Endothelial cell of umbilical vein (primary cell): ENCODE results near the gene MSH3. TPM values are rescaled to one million over a fixed set of nuclear protein-coding genes. Genes with fewer than 3 reads are reported as not detected.

ENCODE experiments used
- BruUV-seq: library from RNA; stranded (reverse); fragments of 400-500 nt; replicated peaks from 2 replicates; lab custom pipeline; 2021; lab: Mats Ljungman, UMichigan
- CTCF ChIA-PET: fragments of 300-600, 350-600 bp; sonication (Branson Sonifier 250); formaldehyde crosslinking; loops from one replicate; lab custom pipeline; 2021; ENCODE audit warnings: antibody characterized with exemption, inconsistent platforms; lab: Charles Lee
- POLR2A ChIA-PET: fragments of 300-600, 350-600 bp; sonication (Branson Sonifier 250); formaldehyde crosslinking; loops from one replicate; lab custom pipeline; 2021; ENCODE audit warnings: antibody characterized with exemption, inconsistent platforms; lab: Charles Lee
- DNase-seq: peaks from one replicate; pipeline ENCODE4 v3.0.0-alpha.2; 2011; ENCODE audit warnings: low read depth, low spot score
- FAIRE-seq: peaks from 2 replicates; lab custom pipeline; 2011; peaks lifted over from hg19 to GRCh38; lab: Jason Lieb, UNC
- H2AFZ ChIP-seq: 2 replicates; pipeline ENCODE4 v1.6.0; 2012; ENCODE audit warnings: low read depth, low read length, control low read depth, inconsistent platforms
- H3K27ac ChIP-seq: 2 replicates; pipeline ENCODE4 v1.5.1; 2011; ENCODE audit warnings: low read depth, mild to moderate bottlenecking, control low read depth, low read length, moderate library complexity; ENCODE audit not compliant: insufficient read depth
- H3K27me3 ChIP-seq, 2 experiments: 2 replicates each; pipeline versions ENCODE4 v1.6.0 to v1.6.1; 2011; ENCODE audit warnings: low read length in 2 of 2, mixed read lengths in 1 of 2; ENCODE audit not compliant: control insufficient read depth in 2 of 2, insufficient read depth in 2 of 2
- H3K36me3 ChIP-seq, 2 experiments: 2 replicates in 1 of 2; 3 replicates in 1 of 2; pipeline ENCODE4 v1.5.1; 2011; ENCODE audit warnings: low read length in 2 of 2, mild to moderate bottlenecking in 1 of 2, moderate library complexity in 1 of 2; ENCODE audit not compliant: control insufficient read depth in 2 of 2, insufficient read depth in 2 of 2; ENCODE audit errors: extremely low read depth in 1 of 2
- H3K4me1 ChIP-seq: 3 replicates; pipeline ENCODE4 v1.5.1; 2011; ENCODE audit warnings: mild to moderate bottlenecking, low read length; ENCODE audit not compliant: control insufficient read depth, insufficient read depth; ENCODE audit errors: extremely low read depth
- H3K4me2 ChIP-seq: 2 replicates; pipeline ENCODE4 v1.6.1; 2011; ENCODE audit warnings: low read length, control low read depth, mixed read lengths; ENCODE audit not compliant: insufficient read depth
- H3K4me3 ChIP-seq, 3 experiments: fragments of 200-600 bp in 1 of 3; sonication (generic), shearing (Covaris generic) in 1 of 3; replicated peaks in 1 of 3; 2 replicates each; pipeline ENCODE4 v1.5.1; 2011 to 2016; ENCODE audit warnings: control low read depth in 3 of 3, low read length in 3 of 3, mild to moderate bottlenecking in 2 of 3, inconsistent platforms in 1 of 3, low read depth in 1 of 3, moderate library complexity in 1 of 3; ENCODE audit not compliant: insufficient read depth in 1 of 3
- H3K79me2 ChIP-seq: 2 replicates; pipeline ENCODE4 v1.6.0; 2012; ENCODE audit warnings: low read length, inconsistent platforms; ENCODE audit not compliant: control insufficient read depth, insufficient read depth
- H3K9ac ChIP-seq: replicated peaks from 2 replicates; pipeline ENCODE3; 2011; ENCODE audit warnings: low read length, control low read depth; ENCODE audit not compliant: insufficient read depth; ENCODE audit errors: extremely low read depth
- H3K9me1 ChIP-seq: replicated peaks from 3 replicates; pipeline ENCODE4 v1.6.0; 2011; ENCODE audit warnings: mild to moderate bottlenecking, low read length; ENCODE audit not compliant: control insufficient read depth, insufficient read depth; ENCODE audit errors: extremely low read depth
- H3K9me3 ChIP-seq: replicated peaks from 2 replicates; pipeline ENCODE4 v1.5.1; 2012; ENCODE audit warnings: low read length, inconsistent platforms; ENCODE audit not compliant: control insufficient read depth, insufficient read depth
- H4K20me1 ChIP-seq: replicated peaks from 2 replicates; pipeline ENCODE3; 2011; ENCODE audit warnings: mild to moderate bottlenecking, low read length; ENCODE audit not compliant: control insufficient read depth, insufficient read depth; ENCODE audit errors: extremely low read depth
- CTCF ChIP-seq, 2 donors: IDR thresholded peaks; 1 replicate in 1 of 2; 2 replicates in 1 of 2; pipeline ENCODE4 v1.5.1; 2011; ENCODE audit warnings: low read length in 2 of 2, mild to moderate bottlenecking in 2 of 2, moderate library complexity in 2 of 2, control low read depth in 1 of 2, inconsistent platforms in 1 of 2, low read depth in 1 of 2; ENCODE audit not compliant: insufficient read depth in 1 of 2; ENCODE audit errors: extremely low read depth in 1 of 2
- EZH2 ChIP-seq: IDR thresholded peaks from 2 replicates; pipeline ENCODE4 v1.6.1; 2012; ENCODE audit warnings: borderline replicate concordance, low read depth, mild to moderate bottlenecking, moderate library complexity, low read length, inconsistent platforms; ENCODE audit not compliant: severe bottlenecking
- FOS ChIP-seq: IDR thresholded peaks from 2 replicates; pipeline ENCODE4 v1.6.1; 2011; ENCODE audit warnings: mild to moderate bottlenecking, low read length, moderate library complexity, borderline replicate concordance; ENCODE audit not compliant: insufficient read depth
- GATA2 ChIP-seq: IDR thresholded peaks from 2 replicates; pipeline ENCODE4 v1.7.0; 2011; ENCODE audit warnings: low read depth, mild to moderate bottlenecking, moderate library complexity, mixed read lengths, low read length; ENCODE audit not compliant: insufficient read length, insufficient read depth
- JUN ChIP-seq: IDR thresholded peaks from 2 replicates; pipeline ENCODE4 v1.6.1; 2011; ENCODE audit warnings: borderline replicate concordance, low read depth; ENCODE audit not compliant: insufficient read length, insufficient read depth
- MAX ChIP-seq: IDR thresholded peaks from 2 replicates; pipeline ENCODE4 v1.6.1; 2011; ENCODE audit not compliant: insufficient read depth, insufficient read length
- MYC ChIP-seq: IDR thresholded peaks from one replicate; pipeline ENCODE4 v1.6.1; 2011; ENCODE audit warnings: mild to moderate bottlenecking, low read depth, low read length
- POLR2A ChIP-seq: IDR thresholded peaks from 2 replicates; pipeline ENCODE4 v1.6.1; 2012; ENCODE audit warnings: low read depth, mild to moderate bottlenecking, control low read depth, low read length
- POLR2AphosphoS5 ChIP-seq: IDR thresholded peaks from 2 replicates; pipeline ENCODE4 v1.6.1; 2012; ENCODE audit warnings: low read depth, mild to moderate bottlenecking, control low read depth, low read length, moderate library complexity; ENCODE audit not compliant: insufficient read depth
- dilution Hi-C: fragments of 300-500 bp; cut with MboI; formaldehyde crosslinking; loops from one replicate; pipeline ENCODE4 v1.15.0; 2019; ENCODE audit warnings: low sequenced_read_pairs; ENCODE audit not compliant: extremely low pct_ligation_motif_present
- intact Hi-C: fragments of 100-400 bp; cut with micrococcal nuclease; formaldehyde crosslinking; loops from one replicate; pipeline ENCODE4 v1.10.0; 2022
- polyA plus RNA-seq, 4 experiments: library from polyadenylated mRNA; depleted of rRNA in 3 of 4; stranded (reverse) in 3 of 4; unstranded in 1 of 4; fragments of >200 nt; gene quantifications; 2 replicates each; pipeline versions ENCODE4 v1.2.1 to v1.2.3, GENCODE V29; 2011 to 2012; ENCODE audit warnings: missing spikeins in 1 of 4
- total RNA-seq: library from RNA; stranded (reverse); gene quantifications from 2 replicates; pipeline ENCODE4 v1.2.3, GENCODE V29; 2021

The MSH3 gene
- total and polyA plus RNA-seq, 2 donors (not counting 3 experiments of a cell fraction or from before 2014, with no cell fraction given): 2.0 to 13.0 TPM

GRCh38 chr5:80894083-80894482 lies 239.6 kb downstream of the MSH3 start:
- Histone ChIP-seq H3K4me3 (no peak overlapping the region), H2AFZ (no peak overlapping the region), H3K9me1 (no peaks in the 10 kb centered on the region), H3K4me2 (no peak overlapping the region), H3K27me3 (no peaks in the 10 kb centered on the region), H3K36me3 (no peaks in the 10 kb centered on the region), H3K79me2 (no peaks in the 10 kb centered on the region), H3K9ac (no peak overlapping the region), H3K9me3 (no peaks in the 10 kb centered on the region), H3K4me1 (no peaks in the 10 kb centered on the region), H3K27ac (no peak overlapping the region), H4K20me1 (no peaks in the 10 kb centered on the region)
- BruUV-seq: no TSS peak
- ChIA-PET CTCF (interaction anchor here (1.3 kb wide), 1 partner anchor 214 kb away, joined by 3 read pairs; no protein-coding TSS in a partner anchor), POLR2A (no interaction called here)
- no peak for TF ChIP-seq FOS
- TF ChIP-seq POLR2AphosphoS5: no peak
- no peak for TF ChIP-seq GATA2
- no peak for TF ChIP-seq MAX
- TF ChIP-seq EZH2: no peak
- no peak for TF ChIP-seq MYC
- TF ChIP-seq CTCF (IDR thresholded peaks at IDR 0.05; ENCODE audit: extremely low read depth in 1 of 2, insufficient read depth in 1 of 2, low read depth in 1 of 2, low read length in 2 of 2): no peak
- no peak for TF ChIP-seq JUN
- TF ChIP-seq POLR2A: no peak
- dilution Hi-C loops: no loop called here
- intact Hi-C loops: no loop called here
- DNase-seq (no peak), FAIRE-seq (no peak)
